RPMI7951 (cell line): ENCODE measurements around the gene SRSF3. TPM values are rescaled to one million over a fixed set of nuclear protein-coding genes. Genes with fewer than 3 reads are reported as not detected.
A peak's percentile ranks its signal among the peaks of the same experiment; 100 is the strongest.

Experiments
- DNase-seq: peaks from one replicate; pipeline ENCODE4 v3.0.0-alpha.2; 2012; ENCODE audit warnings: low read depth
- total RNA-seq: library from RNA; depleted of rRNA; stranded (reverse); fragments of >200 nt; shearing (Covaris generic); gene quantifications from 2 replicates; pipeline ENCODE4 v1.2.3, GENCODE V29; 2014

Gene SRSF3
- total RNA-seq, 1 experiment from 2014 or later: 435 TPM

DNA sequence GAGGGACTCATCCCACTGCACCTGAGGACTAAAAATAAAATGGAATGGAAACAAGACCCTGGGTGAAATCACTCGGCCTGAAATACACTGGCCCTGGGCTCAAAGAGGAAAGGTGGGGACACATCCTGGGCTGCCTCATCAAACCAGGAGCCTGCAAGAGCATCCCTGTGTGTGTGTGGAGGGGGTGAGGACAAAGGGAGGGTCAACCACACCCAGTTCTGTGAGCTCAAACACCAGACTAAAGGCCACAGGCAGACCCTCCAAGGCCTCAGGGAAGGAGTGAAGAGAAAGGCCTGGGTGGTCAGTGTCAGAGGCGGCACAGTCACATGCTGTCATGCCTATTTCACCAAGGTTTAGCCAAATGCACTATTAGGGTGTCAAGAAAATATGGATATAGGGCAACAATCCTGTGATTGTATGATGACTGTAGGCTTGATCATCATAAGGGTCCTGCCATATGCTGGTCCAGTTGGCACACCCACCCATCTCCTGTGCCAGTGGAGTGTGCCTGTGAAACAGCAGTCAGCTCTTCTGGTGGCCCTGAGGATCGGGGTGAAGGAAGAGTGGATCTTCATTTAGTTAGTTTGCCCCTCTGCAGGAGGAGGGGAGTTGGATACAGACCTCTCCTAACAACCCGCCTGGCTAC is 28.9 kb downstream of the SRSF3 start:
- DNase-seq: no peak

DNA sequence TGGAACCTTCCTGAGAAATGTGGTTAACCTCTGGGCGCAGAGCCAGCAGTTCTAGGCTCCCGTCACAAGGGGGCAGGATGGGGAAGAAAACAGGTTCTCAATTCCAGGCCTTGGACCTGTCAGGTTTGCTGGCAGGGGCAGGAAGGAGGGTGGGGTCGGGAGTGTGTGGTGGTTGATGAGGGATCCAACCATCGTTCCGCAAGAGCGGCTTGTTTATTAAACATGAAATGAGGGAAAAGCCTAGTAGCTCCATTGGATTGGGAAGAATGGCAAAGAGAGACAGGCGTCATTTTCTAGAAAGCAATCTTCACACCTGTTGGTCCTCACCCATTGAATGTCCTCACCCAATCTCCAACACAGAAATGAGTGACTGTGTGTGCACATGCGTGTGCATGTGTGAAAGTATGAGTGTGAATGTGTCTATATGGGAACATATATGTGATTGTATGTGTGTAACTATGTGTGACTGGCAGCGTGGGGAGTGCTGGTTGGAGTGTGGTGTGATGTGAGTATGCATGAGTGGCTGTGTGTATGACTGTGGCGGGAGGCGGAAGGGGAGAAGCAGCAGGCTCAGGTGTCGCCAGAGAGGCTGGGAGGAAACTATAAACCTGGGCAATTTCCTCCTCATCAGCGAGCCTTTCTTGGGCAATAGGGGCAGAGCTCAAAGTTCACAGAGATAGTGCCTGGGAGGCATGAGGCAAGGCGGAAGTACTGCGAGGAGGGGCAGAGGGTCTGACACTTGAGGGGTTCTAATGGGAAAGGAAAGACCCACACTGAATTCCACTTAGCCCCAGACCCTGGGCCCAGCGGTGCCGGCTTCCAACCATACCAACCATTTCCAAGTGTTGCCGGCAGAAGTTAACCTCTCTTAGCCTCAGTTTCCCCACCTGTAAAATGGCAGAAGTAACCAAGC is 29.6 kb downstream of the SRSF3 start:
- peak; percentile 72 for DNase-seq

DNA sequence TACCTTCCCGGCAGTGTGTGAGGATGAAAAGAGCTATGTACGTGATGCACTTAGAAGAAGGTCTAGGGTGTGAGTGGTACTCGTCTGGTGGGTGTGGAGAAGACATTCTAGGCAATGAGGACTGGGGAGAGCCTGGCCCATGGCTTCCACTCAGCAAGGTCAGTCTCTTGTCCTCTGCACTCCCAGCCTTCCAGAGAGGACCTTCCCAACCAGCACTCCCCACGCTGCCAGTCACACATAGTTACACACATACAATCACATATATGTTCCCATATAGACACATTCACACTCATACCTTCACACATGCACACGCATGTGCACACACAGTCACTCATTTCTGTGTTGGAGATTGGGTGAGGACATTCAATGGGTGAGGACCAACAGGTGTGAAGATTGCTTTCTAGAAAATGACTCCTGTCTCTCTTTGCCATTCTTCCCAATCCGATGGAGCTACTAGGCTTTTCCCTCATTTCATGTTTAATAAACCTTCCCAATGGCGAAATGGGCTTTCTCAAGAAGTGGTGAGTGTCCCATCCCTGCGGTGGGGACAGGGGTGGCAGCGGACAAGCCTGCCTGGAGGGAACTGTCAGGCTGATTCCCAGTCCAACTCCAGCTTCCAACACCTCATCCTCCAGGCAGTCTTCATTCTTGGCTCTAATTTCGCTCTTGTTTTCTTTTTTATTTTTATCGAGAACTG is 30.4 kb downstream of the SRSF3 start:
- no peak for DNase-seq

- peak; percentile 73 for DNase-seq
Measured at GRCh38 chr6:36625158-36625919, 31.2 kb downstream of the SRSF3 start.

DNA sequence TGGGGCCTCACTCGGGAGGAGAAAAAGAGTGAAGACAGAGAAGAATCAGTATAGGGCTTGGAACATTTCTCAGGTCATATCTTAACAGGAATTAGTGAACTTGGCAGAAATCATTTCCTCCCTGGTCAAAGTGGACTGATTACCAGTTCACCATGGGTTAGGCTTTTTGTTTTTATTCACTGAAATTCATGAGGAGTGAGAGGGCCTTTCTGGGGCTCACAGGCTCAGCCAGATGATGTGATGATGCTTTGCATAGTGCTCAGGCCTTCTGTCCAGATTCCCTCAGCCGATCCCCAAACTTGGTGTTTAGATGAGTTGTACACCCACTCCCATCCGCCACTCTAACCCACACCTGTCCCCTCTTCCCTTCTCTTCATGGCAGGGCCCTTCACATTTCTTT is 32.5 kb downstream of the SRSF3 start:
- DNase-seq: no peak

DNA sequence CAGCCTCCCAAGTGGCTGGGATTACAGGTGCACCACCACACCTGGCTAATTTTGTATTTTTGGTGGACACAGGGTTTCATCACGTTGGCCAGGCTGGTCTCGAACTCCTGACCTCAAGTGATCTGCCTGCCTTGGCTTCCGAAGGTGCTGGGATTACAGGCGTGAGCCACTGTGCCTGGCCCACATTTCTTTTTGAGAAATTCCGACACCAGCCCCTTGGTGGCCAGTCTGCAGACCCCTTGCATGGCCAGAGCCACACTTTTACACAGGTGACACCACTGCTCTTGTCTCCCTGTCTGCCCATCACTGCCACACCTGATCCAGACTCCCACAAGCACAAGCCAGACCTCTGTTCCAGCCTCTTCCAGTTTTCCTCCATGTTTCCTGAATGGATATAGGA is 33.0 kb downstream of the SRSF3 start:
- no peak for DNase-seq

- peak; percentile 95 for DNase-seq
Measured at GRCh38 chr6:36627801-36628246, 33.7 kb downstream of the SRSF3 start.

DNA sequence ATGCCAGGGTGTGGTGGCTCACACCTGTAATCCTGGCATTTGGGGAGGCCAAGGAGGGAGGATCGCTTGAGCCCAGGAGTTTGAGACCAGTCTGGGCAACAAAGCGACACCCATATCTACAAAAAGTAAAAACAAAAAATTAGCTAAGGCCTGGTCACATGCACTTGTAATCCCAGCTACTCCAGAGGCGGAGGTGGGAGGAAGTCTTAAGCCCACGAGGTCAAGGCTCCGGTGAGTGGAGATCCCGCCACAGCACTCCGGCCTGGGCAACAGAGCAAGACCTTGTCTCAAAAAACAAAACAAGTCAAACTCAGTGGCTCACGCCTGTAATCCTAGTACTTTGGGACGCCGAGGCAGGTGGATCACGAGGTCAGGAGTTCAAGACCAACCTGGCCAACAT is 35.6 kb downstream of the SRSF3 start:
- no peak for DNase-seq

- DNase-seq: no peak
Measured at GRCh38 chr6:36631326-36632011, 37.3 kb downstream of the SRSF3 start.

DNA sequence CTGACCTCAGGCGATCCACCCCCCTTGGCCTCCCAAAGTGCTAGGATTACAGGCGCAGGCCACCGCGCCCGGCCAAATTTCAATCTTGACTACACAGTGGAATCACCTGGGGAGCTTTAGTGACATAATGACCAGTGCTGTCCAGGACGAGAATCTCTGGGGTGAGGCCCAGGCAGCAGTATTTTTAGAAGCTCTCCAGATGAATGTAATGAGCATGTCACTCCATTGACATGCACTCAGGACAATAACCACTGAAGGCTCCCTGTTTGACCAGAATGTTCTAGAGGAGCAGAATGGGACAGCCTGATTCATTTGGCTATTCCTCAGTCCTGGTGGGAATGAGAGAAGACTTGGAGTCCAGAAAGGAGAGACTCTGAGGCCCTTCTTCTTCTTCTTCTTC is 39.2 kb downstream of the SRSF3 start:
- DNase-seq: no peak

GRCh38 chr6:36633915-36634314 is 39.8 kb downstream of the SRSF3 start:
- peak; percentile 81 for DNase-seq

DNA sequence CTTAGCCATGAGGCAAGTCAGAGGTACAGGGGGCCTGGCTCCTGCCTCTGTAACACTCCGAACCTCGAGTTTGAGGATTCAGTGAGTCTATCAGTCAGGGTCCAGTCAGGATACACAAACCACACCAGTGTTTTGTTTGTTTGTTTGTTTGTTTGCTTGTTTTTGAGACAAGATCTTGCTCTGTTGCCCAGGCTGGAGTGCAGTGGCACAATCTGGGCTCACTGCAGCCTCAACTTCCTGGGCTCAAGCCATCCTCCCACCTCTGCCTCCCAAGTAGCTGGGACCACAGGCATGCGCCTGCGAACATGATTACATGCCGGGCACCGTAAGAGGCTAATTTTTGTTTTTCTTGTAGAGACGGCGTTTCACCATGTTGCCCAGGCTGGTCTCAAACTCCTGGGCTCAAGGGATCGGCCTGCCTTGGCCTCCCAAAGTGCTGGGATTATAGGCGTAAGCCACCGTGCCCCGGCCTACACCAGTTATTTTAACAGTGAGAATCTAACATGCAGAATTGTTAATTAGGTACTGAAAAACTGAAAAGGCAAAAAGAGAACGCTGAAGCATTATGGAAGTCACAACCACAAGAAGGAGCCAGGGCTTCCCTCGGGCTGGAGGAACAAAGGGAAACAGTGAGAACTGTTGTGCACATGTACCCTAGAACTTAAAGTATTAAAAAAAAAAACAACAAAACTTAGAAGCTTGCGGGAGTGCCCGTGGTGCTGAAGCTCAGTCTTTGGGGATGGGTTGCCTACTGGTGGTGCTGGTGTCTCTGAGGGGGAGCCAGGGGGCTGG is 40.4 kb downstream of the SRSF3 start:
- no peak for DNase-seq

DNA sequence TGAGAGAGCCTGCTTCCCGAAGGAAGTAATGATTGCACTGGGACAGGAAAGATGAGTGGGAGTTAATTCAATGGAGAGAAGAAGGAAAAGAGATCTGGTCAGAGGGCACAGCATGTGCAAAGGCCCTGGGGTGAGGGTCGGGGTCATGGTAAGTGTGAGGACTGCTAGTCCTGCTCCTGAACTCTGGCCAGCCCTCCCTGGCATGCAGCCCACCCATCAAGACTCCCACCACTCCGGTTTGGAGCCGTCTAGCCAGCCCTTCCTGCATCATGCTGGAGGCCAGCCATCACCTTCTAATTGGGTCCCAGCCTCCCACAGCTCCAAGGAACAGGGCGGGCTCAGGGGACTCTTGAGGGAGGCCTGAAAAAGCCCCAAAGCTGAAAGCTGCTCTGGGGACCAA is 42.1 kb downstream of the SRSF3 start:
- no peak for DNase-seq

DNA sequence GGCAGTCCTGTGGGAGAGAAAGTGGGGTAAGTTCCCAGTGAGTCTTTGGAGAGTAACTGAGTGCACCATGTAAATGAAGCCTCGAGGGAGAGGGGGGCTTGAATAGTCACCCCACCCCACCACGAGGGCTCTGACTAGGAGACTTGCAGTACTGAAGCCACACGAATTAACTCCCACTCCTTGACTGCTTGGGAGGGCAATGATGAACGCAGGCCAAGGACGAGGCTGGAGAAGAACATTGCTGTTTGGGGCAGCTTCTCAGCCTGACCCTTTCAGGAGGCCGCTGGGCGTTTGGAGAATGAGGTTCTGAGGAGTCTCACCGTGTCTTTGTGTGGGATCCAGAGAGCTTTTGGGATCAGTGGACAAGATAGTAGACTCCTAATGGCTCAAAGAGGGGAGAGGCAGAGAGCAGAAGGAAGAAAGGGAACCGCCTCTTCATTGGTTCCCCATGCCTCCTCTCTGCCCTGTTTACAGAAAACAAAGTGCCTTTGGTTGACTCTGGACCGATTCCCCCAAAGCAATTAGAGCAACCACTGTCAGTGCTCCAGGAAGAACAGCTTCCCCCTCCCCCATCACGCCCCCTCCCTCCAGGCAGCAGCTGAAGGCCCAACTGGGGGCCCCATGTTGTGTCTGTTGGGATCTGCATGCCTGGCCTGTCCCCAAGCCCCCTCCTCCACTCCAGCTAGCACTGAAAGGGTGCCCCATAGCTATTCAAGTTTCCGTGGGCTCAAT is 42.7 kb downstream of the SRSF3 start:
- DNase-seq: no peak

DNA sequence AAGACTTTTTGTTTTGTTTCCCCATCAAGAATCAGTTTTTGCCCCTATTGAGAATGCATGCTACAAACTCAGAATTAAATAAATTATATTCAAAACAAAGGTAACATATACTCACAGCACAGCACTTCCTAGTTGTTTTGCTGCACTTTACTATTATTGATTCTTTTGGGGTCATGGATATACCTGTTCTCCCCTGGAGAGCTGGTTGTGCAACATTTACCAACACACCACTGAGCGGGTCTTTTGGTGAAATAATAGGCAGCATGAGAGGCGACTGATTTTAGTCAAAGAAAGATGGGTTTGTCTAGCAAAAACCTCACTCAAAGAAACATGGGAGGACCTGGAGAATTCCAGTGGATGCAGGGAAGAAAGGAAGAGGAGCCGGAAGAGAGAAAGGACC is 44.4 kb downstream of the SRSF3 start:
- DNase-seq: no peak

GRCh38 chr6:36639171-36639808 is 45.1 kb downstream of the SRSF3 start:
- DNase-seq: no peak

DNA sequence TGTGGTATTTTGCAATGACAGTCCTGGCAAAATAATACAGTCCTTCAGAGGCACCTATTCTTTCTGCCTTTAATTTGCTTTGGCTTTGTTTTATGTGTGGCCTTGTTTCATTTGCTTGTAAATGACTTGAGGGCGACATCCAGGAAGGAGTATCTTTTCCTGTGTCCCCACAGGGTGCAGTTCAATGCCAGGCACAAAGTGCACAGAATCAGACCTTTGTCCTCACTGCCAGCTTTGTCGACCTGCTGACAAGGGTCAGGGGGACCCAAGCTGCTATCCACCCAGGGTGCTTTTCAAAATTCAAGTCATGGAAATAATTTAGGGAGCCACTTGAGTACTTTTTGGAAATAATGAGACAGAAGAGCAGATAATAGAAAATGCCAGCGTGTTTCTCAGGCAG is 47.4 kb downstream of the SRSF3 start:
- no peak for DNase-seq

DNA sequence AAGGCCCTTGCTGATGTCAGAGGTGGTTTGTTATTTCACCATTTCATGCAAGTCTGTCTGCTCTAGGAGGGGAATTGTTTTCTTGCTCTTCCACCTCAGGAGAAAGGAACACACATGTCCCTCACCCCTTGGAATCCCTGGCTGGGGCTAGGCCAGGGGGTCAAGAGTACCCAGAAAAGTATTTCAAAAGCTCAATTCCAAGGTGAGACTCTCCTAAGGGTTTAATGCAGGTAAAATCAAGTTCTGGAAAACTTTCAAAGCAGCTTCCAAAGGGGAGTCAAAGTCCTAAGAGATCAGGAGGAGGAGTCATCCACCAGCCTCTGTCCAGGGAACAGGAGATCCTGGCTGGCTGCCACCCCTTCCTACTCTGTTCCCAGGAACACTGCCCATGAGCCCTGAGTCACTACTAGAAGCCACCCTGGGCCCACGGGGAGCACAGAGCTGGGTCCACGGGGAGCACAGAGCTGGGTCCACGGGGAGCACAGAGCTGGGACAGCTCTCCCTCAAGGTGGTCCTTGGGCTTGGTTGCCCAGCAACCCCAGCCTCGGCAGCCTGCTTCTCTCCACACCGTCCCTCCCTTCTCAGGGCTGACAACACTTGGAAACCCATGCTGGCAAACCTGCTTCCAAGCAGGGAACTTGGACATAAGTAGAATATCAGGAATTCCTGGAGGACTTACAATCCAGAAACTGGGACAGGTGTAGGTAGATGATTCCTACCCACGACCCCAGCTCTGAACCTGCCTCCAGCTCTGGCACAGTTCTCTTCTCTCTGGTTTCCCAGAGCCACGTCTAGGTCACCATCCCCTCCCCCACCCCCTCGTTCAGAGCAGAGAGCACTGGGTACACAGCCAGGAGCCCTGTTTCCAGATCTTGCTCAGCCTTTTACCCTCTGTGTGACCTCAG is 49.0 kb downstream of the SRSF3 start:
- DNase-seq: peak; percentile 89
